Panc1 (cell line): Measurements from ENCODE around the gene CHST14.

Experiments used
- CTCF ChIP-seq: fragments of 450-650 bp; IDR thresholded peaks from 2 replicates; pipeline ENCODE4 v1.5.1; 2017; ENCODE audit warnings: mild to moderate bottlenecking
- POLR2AphosphoS5 ChIP-seq: IDR thresholded peaks from 2 replicates; pipeline ENCODE4 v1.6.1; 2012; ENCODE audit warnings: mild to moderate bottlenecking, low read depth, low read length, moderate library complexity

DNA sequence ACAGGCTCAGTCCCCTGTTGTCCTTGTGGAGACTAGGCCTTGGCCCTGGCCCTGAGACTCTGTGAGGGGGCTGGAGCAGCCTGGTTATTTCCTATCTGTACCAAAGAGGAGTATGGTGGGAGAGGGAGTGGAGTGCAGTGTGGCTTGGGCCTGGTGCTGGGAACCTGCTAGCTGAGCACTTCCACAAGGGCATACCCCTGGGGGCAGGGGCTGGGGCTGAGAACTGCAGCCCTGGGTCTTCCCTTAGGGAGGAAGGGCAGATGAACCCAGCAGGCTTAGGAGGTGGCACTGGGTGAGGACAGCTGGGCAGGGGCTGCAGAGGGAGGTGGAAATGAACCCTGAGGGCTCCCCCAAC is 3.5 kb upstream of the CHST14 start:
- TF ChIP-seq CTCF (no peak), POLR2AphosphoS5 (no peak)
